Measurements from ENCODE around the gene TGFA.

DNA sequence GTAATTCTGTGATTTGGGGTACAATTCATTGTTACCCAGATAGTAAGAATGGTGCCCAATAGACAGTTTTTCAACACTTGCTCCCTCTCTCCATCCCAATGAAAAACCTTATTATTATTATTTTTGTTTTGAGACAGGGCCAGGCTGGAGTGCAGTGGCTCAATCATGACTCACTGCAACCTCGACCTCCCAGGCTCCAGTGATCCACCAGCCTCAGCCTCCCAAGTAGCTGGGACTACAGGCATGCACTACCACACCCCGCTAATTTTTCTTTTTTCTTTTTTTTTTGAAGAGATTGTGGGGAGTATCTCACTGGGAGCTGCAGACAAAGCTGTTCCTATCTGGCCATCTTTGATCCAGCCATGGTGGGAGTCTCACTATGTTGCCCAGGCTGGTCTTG is 7.2 kb downstream of the TGFA start:
- TF ChIP-seq, protein P1, sequence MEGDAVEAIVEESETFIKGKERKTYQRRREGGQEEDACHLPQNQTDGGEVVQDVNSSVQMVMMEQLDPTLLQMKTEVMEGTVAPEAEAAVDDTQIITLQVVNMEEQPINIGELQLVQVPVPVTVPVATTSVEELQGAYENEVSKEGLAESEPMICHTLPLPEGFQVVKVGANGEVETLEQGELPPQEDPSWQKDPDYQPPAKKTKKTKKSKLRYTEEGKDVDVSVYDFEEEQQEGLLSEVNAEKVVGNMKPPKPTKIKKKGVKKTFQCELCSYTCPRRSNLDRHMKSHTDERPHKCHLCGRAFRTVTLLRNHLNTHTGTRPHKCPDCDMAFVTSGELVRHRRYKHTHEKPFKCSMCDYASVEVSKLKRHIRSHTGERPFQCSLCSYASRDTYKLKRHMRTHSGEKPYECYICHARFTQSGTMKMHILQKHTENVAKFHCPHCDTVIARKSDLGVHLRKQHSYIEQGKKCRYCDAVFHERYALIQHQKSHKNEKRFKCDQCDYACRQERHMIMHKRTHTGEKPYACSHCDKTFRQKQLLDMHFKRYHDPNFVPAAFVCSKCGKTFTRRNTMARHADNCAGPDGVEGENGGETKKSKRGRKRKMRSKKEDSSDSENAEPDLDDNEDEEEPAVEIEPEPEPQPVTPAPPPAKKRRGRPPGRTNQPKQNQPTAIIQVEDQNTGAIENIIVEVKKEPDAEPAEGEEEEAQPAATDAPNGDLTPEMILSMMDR (conservative IDR thresholded peaks at IDR 0.05; ENCODE audit: low read length) = no peak
- TF ChIP-seq EZH2phosphoT487 (IDR thresholded peaks at IDR 0.05; ENCODE audit: borderline replicate concordance, low read depth, low read length) = no peak
